ENCODE measurements around the gene MYO5B. TPM values are rescaled to one million over a fixed set of nuclear protein-coding genes. Genes with fewer than 3 reads are reported as not detected.
"Not testable (repeated sequence)": the region's sequence is repeated elsewhere in the genome, so short reads cannot be mapped to it uniquely, and the experiment has no call there.

MYO5B gene
- polyA plus RNA-seq, 1 experiment, result 0.18 TPM

GRCh38 chr18:50097702-50098101 lies 97.2 kb downstream of the MYO5B start:
- Histone ChIP-seq H3K27me3 (ENCODE audit: control insufficient read depth, insufficient read depth, low read length) (no peaks in the 10 kb centered on the region), H3K4me3 (ENCODE audit: low read depth, low read length) (no peak overlapping the region), H3K36me3 (ENCODE audit: control insufficient read depth, insufficient read depth, low read length) (no peaks in the 10 kb centered on the region)
- no peak for TF ChIP-seq CTCF (IDR thresholded peaks at IDR 0.05; ENCODE audit: insufficient read depth, low read depth, low read length)
- ChIA-PET CTCF (no interaction called here), POLR2A (no interaction called here)
- DNase-seq (ENCODE audit: low read depth), result no peak

GRCh38 chr18:50096766-50097435 lies 98.0 kb downstream of the MYO5B start:
- CTCF ChIA-PET, result no interaction called here

GRCh38 chr18:50094786-50095185 lies 100.2 kb downstream of the MYO5B start:
- H3K4me3 ChIP-seq (ENCODE audit: low read depth, low read length); H3K36me3 ChIP-seq (ENCODE audit: control insufficient read depth, insufficient read depth, low read length); H3K27me3 ChIP-seq (ENCODE audit: control insufficient read depth, insufficient read depth, low read length); POLR2A ChIA-PET; CTCF ChIA-PET; DNase-seq (ENCODE audit: low read depth): not testable (repeated sequence)

More at GRCh38 chr18:50096766-50097435, 98.0 kb downstream of the MYO5B start:
- Histone ChIP-seq H3K27me3 (ENCODE audit: control insufficient read depth, insufficient read depth, low read length) (no peaks in the 10 kb centered on the region), H3K36me3 (ENCODE audit: control insufficient read depth, insufficient read depth, low read length) (no peaks in the 10 kb centered on the region), H3K4me3 (ENCODE audit: low read depth, low read length) (no peak overlapping the region)
- no peak for DNase-seq (ENCODE audit: low read depth)
- no peak for TF ChIP-seq CTCF (IDR thresholded peaks at IDR 0.05; ENCODE audit: insufficient read depth, low read depth, low read length)
- POLR2A ChIA-PET, result no interaction called here

- TF ChIP-seq CTCF (IDR thresholded peaks at IDR 0.05; ENCODE audit: insufficient read depth, low read depth, low read length), result no peak
- Histone ChIP-seq H3K4me3 (ENCODE audit: low read depth, low read length) (no peak overlapping the region), H3K36me3 (ENCODE audit: control insufficient read depth, insufficient read depth, low read length) (no peaks in the 10 kb centered on the region), H3K27me3 (ENCODE audit: control insufficient read depth, insufficient read depth, low read length) (no peaks in the 10 kb centered on the region)
- no peak for DNase-seq (ENCODE audit: low read depth)
- POLR2A ChIA-PET, result no interaction called here
- CTCF ChIA-PET, result no interaction called here
Observed at GRCh38 chr18:50094221-50094773, 100.7 kb downstream of the MYO5B start.

GRCh38 chr18:50093366-50094064 lies 101.4 kb downstream of the MYO5B start:
- TF ChIP-seq CTCF (IDR thresholded peaks at IDR 0.05; ENCODE audit: insufficient read depth, low read depth, low read length), result no peak
- POLR2A ChIA-PET, result no interaction called here
- CTCF ChIA-PET, result no interaction called here

More at GRCh38 chr18:50093366-50094064, 101.4 kb downstream of the MYO5B start:
- no peak for DNase-seq (ENCODE audit: low read depth)
- Histone ChIP-seq H3K4me3 (ENCODE audit: low read depth, low read length) (no peak overlapping the region), H3K27me3 (ENCODE audit: control insufficient read depth, insufficient read depth, low read length) (no peaks in the 10 kb centered on the region), H3K36me3 (ENCODE audit: control insufficient read depth, insufficient read depth, low read length) (no peaks in the 10 kb centered on the region)
